T-helper 2 cell treated with Interferon-gamma antibody and Interleukin-4, amounts not matched to agents 5 μg/mL and 100 μg/mL, for 36 hours (primary cell): ENCODE data around the gene TCF7L1.
A peak's percentile ranks its signal among the peaks of the same experiment; 100 is the strongest.
"Not testable (repeated sequence)": the region's sequence is repeated elsewhere in the genome, so short reads cannot be mapped to it uniquely, and the experiment has no call there.

Experiments used
- DNase-seq: peaks from one replicate; pipeline ENCODE4 v3.0.0; 2021; ENCODE audit warnings: low spot score
- H3K27ac Mint-ChIP-seq: one replicate; pipeline ENCODE4 v1.8.0; 2021; ENCODE audit warnings: mild to moderate bottlenecking, mixed read lengths
- H3K27me3 Mint-ChIP-seq: one replicate; pipeline ENCODE4 v1.8.0; 2021; ENCODE audit warnings: low read depth, mixed read lengths
- H3K36me3 Mint-ChIP-seq: one replicate; pipeline ENCODE4 v1.8.0; 2021; ENCODE audit warnings: low read depth, mixed read lengths
- H3K4me1 Mint-ChIP-seq: one replicate; pipeline ENCODE4 v1.8.0; 2021; ENCODE audit warnings: low read depth, mixed read lengths
- H3K4me3 Mint-ChIP-seq: one replicate; pipeline ENCODE4 v1.8.0; 2022; ENCODE audit warnings: mild to moderate bottlenecking, moderate library complexity, mixed read lengths
- H3K9me3 Mint-ChIP-seq: one replicate; pipeline ENCODE4 v1.8.0; 2021; ENCODE audit warnings: mixed read lengths

The TCF7L1 gene

GRCh38 chr2:85310330-85310729, 177.1 kb downstream of the TCF7L1 start:
- H3K4me1 Mint-ChIP-seq = peaks cover 24% of the 10 kb centered on the region
- peak overlapping the region; percentile 39 for H3K27ac Mint-ChIP-seq
- H3K4me3 Mint-ChIP-seq = peak overlapping the region; percentile 37
- peaks cover 1% of the 10 kb centered on the region for H3K27me3 Mint-ChIP-seq
- H3K36me3 Mint-ChIP-seq = peaks cover 32% of the 10 kb centered on the region
- DNase-seq = no peak
- H3K9me3 Mint-ChIP-seq = no peaks in the 10 kb centered on the region

DNA sequence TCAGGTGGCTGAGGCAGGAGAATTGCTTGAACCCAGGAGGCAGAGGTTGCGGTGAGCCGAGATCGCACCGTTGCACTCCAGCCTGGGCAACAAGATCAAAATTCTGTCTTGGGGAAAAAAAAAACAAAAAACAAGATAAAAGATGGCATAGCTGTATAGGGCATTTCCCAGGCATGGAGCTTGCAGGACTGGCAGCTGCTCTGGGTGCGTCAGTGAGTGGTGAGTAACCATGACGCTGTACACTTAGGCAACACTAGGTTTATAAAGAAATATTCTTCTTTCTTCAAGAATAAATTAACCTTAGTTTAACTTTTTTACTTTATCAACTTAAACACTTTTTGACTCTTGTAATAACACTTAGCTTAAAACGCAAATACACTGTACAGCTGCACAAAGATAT, 179.2 kb downstream of the TCF7L1 start:
- peaks cover 22% of the 10 kb centered on the region for H3K4me1 Mint-ChIP-seq
- no peaks in the 10 kb centered on the region for H3K27me3 Mint-ChIP-seq
- no peak for DNase-seq
- H3K36me3 Mint-ChIP-seq = peaks cover 46% of the 10 kb centered on the region
- no peak overlapping the region for H3K4me3 Mint-ChIP-seq
- no peaks in the 10 kb centered on the region for H3K9me3 Mint-ChIP-seq
- no peak overlapping the region for H3K27ac Mint-ChIP-seq

- Mint-ChIP-seq H3K36me3 (peaks cover 50% of the 10 kb centered on the region), H3K27me3 (no peaks in the 10 kb centered on the region), H3K27ac (no peak overlapping the region), H3K9me3 (no peaks in the 10 kb centered on the region), H3K4me3 (no peak overlapping the region), H3K4me1 (peaks cover 26% of the 10 kb centered on the region)
- no peak for DNase-seq
Observed at GRCh38 chr2:85314884-85315242, 181.7 kb downstream of the TCF7L1 start.

GRCh38 chr2:85315921-85316320, 182.7 kb downstream of the TCF7L1 start:
- Mint-ChIP-seq H3K36me3 (peaks cover 59% of the 10 kb centered on the region), H3K4me1 (peaks cover 30% of the 10 kb centered on the region)
- H3K9me3 Mint-ChIP-seq, H3K27me3 Mint-ChIP-seq, H3K4me3 Mint-ChIP-seq, DNase-seq, H3K27ac Mint-ChIP-seq: not testable (repeated sequence)

- Mint-ChIP-seq H3K4me3 (peak overlapping the region; percentile 19), H3K4me1 (peaks cover 48% of the 10 kb centered on the region), H3K36me3 (peaks cover 75% of the 10 kb centered on the region), H3K9me3 (no peaks in the 10 kb centered on the region), H3K27me3 (no peaks in the 10 kb centered on the region), H3K27ac (peak overlapping the region; percentile 46)
- DNase-seq = peak; percentile 44
Observed at GRCh38 chr2:85318222-85319074, 185.3 kb downstream of the TCF7L1 start.

- no peak for DNase-seq
- Mint-ChIP-seq H3K27ac (peak overlapping the region; percentile 23), H3K36me3 (peaks cover 78% of the 10 kb centered on the region), H3K4me3 (peak overlapping the region; percentile 35), H3K27me3 (no peaks in the 10 kb centered on the region), H3K9me3 (no peaks in the 10 kb centered on the region), H3K4me1 (peaks cover 55% of the 10 kb centered on the region)
Observed at GRCh38 chr2:85319796-85320195, 186.6 kb downstream of the TCF7L1 start.

- Mint-ChIP-seq H3K27me3 (no peaks in the 10 kb centered on the region), H3K4me1 (peaks cover 61% of the 10 kb centered on the region), H3K36me3 (peaks cover 87% of the 10 kb centered on the region), H3K27ac (peak overlapping the region; percentile 22), H3K9me3 (no peaks in the 10 kb centered on the region), H3K4me3 (peak overlapping the region; percentile 97)
- DNase-seq = no peak
Observed at GRCh38 chr2:85323351-85323987, 190.3 kb downstream of the TCF7L1 start.

DNA sequence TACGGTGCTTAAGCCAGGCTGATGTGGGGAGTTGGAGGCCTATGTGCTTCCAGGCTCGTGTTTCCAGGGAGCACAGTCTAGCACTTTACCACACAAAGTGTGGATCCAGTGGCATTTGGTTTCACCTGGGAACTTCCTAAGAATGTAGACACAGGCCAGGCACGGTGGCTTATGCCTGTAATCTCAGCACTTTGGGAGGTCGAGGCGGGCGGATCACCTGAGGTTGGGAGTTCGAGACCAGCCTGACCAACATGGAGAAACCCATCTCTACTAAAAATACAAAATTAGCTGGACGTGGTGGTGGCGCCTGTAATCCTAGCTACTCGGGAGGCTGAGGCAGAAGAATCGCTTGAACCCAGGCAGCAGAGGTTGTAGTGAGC, 190.8 kb downstream of the TCF7L1 start:
- Mint-ChIP-seq H3K36me3 (peaks cover 83% of the 10 kb centered on the region), H3K27ac (peak overlapping the region; percentile 22), H3K4me3 (peak overlapping the region; percentile 97), H3K4me1 (peaks cover 61% of the 10 kb centered on the region)
- not testable (repeated sequence) for DNase-seq, H3K27me3 Mint-ChIP-seq, H3K9me3 Mint-ChIP-seq

- Mint-ChIP-seq H3K9me3 (no peaks in the 10 kb centered on the region), H3K4me3 (peak overlapping the region; percentile 97), H3K36me3 (peaks cover 77% of the 10 kb centered on the region), H3K27me3 (no peaks in the 10 kb centered on the region), H3K4me1 (peaks cover 59% of the 10 kb centered on the region), H3K27ac (peak overlapping the region; percentile 22)
- DNase-seq = no peak
Observed at GRCh38 chr2:85324639-85325465, 191.7 kb downstream of the TCF7L1 start.

DNA sequence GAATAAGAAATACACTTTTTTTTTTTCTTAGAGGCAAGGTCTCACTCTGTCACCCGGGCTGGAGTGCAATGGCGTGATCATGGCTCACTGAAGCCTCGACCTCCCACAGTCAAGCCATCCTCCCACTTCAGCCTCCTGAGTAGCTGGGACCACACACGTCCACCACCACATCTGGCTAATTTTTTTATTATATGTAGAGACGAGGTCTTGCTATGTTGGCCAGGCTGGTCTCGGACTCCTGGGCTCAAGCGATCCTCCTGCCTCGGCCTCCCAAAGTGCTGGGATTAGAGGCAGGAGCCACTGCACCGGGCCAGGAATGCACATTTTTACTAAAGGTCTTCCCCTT, 192.2 kb downstream of the TCF7L1 start:
- Mint-ChIP-seq H3K4me1 (peaks cover 54% of the 10 kb centered on the region), H3K27ac (peak overlapping the region; percentile 22), H3K4me3 (peak overlapping the region; percentile 97), H3K36me3 (peaks cover 71% of the 10 kb centered on the region), H3K9me3 (no peaks in the 10 kb centered on the region), H3K27me3 (no peaks in the 10 kb centered on the region)
- DNase-seq = no peak

DNA sequence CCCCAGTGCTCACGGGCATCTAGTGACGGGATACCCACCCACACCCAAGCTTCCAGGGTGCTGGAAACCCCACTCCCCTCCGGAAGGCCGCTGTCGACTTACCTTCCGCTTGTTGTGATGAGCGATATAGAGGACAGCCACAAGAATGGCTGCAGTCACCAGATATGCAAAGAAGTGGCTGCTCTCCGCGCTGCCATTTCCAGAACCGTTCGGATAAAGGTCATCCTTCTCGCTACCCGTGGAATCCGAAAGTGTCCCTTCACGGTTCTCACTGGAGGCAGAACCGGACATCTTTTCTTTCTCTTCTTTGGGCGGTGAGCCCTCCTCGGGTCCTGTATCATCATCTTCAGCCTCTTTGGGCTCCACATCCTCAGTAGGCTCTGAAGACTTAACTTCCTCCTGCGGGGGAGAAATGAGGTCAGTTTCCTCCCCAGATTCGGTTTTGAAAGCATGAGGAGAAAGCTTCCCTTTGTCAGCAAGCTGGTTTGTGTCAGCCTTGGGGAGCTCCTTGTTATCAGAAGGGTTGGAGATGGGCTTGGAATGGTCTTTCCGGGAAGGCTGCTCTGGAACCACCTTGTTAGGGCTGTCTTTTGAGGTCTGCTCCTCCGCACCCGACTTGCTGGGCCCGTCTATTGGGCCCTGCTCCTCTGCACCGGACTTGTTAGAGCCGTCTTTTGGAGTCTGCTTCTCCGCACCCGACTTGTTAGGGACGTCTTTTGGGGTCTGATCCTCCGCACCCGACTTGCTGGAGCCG, 193.4 kb downstream of the TCF7L1 start:
- peaks cover 60% of the 10 kb centered on the region for H3K36me3 Mint-ChIP-seq
- H3K27me3 Mint-ChIP-seq = no peaks in the 10 kb centered on the region
- peaks cover 50% of the 10 kb centered on the region for H3K4me1 Mint-ChIP-seq
- no peaks in the 10 kb centered on the region for H3K9me3 Mint-ChIP-seq
- DNase-seq = peak; percentile 61
- H3K4me3 Mint-ChIP-seq = peak overlapping the region; percentile 97
- peak overlapping the region; percentile 99 for H3K27ac Mint-ChIP-seq

DNA sequence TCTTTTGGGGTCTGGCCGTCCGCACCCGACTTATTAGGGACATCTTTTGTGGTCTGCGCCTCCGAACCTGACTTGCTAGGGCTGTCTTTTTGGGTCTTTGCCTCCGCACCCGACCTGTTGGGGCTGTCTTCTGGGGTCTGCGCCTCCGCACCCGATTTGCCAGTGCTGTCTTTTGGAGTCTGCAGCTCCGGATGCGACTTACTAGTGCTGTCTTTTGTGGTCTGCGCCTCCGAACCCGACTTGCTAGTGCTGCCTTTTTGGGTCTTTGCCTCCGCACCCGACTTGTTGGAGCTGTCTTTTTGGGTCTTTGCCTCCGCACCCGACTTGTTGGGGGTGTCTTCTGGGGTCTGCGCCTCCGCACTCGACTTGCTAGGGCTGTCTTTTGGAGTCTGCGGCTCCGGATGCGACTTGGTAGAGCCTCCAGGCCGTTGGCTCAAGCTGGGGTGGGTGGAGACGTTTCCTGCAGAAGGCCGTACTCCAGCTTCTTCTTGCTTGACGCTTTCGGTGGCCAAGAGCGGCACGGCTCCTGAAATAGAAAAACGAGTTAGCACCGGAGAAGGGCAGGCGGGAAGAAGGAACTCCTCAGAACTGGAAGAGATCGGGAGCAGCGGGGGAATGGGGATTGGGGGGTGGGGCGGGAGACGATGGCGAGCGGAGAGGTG, 194.1 kb downstream of the TCF7L1 start:
- DNase-seq = peak; percentile 48
- no peaks in the 10 kb centered on the region for H3K27me3 Mint-ChIP-seq
- peak overlapping the region; percentile 99 for H3K27ac Mint-ChIP-seq
- H3K9me3 Mint-ChIP-seq = no peaks in the 10 kb centered on the region
- peaks cover 53% of the 10 kb centered on the region for H3K36me3 Mint-ChIP-seq
- H3K4me3 Mint-ChIP-seq = peak overlapping the region; percentile 97
- H3K4me1 Mint-ChIP-seq = peaks cover 47% of the 10 kb centered on the region
